Ammon's horn (tissue), 1 donor: Measurements from ENCODE around the gene FUT7.
A peak's percentile ranks its signal among the peaks of the same experiment; 100 is the strongest.
"Not testable (repeated sequence)": the region's sequence is repeated elsewhere in the genome, so short reads cannot be mapped to it uniquely, and the experiment has no call there.

Experiments
- DNase-seq: peaks from one replicate; pipeline ENCODE4 v3.0.0-alpha.2; 2016; ENCODE audit warnings: low spot score

The FUT7 gene

GRCh38 chr9:137066096-137066861 is 34.4 kb upstream of the FUT7 start:
- no peak for DNase-seq

GRCh38 chr9:137065336-137065967 is 33.6 kb upstream of the FUT7 start:
- no peak for DNase-seq

- no peak for DNase-seq
Observed at GRCh38 chr9:137064880-137065164, 32.9 kb upstream of the FUT7 start.

GRCh38 chr9:137064027-137064879 is 32.4 kb upstream of the FUT7 start:
- peak; percentile 74 for DNase-seq

- no peak for DNase-seq
Observed at GRCh38 chr9:137063311-137064026, 31.6 kb upstream of the FUT7 start.

- DNase-seq: not testable (repeated sequence)
Observed at GRCh38 chr9:137062798-137063197, 30.9 kb upstream of the FUT7 start.

GRCh38 chr9:137062384-137062783 is 30.5 kb upstream of the FUT7 start:
- no peak for DNase-seq

- no peak for DNase-seq
Observed at GRCh38 chr9:137058521-137059234, 26.8 kb upstream of the FUT7 start.

- no peak for DNase-seq
Observed at GRCh38 chr9:137057545-137057944, 25.7 kb upstream of the FUT7 start.

GRCh38 chr9:137056739-137057415 is 25.0 kb upstream of the FUT7 start:
- no peak for DNase-seq

- DNase-seq: peak; percentile 97
Observed at GRCh38 chr9:137055385-137056364, 23.8 kb upstream of the FUT7 start.

- peak; percentile 68 for DNase-seq
Observed at GRCh38 chr9:137054932-137055384, 23.1 kb upstream of the FUT7 start.

- no peak for DNase-seq
Observed at GRCh38 chr9:137053944-137054931, 22.4 kb upstream of the FUT7 start, which contains the start of gene ENTPD2. TSS of gene ENTPD2 (minus strand) at chr9:137054061. CDS start at chr9:137053997, 64 bp downstream.

GRCh38 chr9:137052998-137053943 is 21.4 kb upstream of the FUT7 start:
- no peak for DNase-seq

GRCh38 chr9:137052293-137052692 is 20.4 kb upstream of the FUT7 start:
- DNase-seq: no peak

GRCh38 chr9:137051145-137051724 is 19.3 kb upstream of the FUT7 start:
- DNase-seq: no peak

GRCh38 chr9:137050570-137050969 is 18.7 kb upstream of the FUT7 start:
- no peak for DNase-seq
